Uterus (tissue), 4 donors: ENCODE data around the gene MALAT1. TPM values are rescaled to one million over a fixed set of nuclear protein-coding genes. Genes with fewer than 3 reads are reported as not detected.

Source experiments
- DNase-seq, 2 donors: peaks; one replicate each; pipeline ENCODE4 v3.0.0-alpha.2; 2019 to 2020
- H3K27ac ChIP-seq, 2 donors: fragments of 200-600 bp; sonication (generic); 1 replicate in 1 of 2; 2 replicates in 1 of 2; pipeline ENCODE4 v1.5.1; 2016 to 2018
- H3K27me3 ChIP-seq, 2 donors: fragments of 200-600 bp; sonication (generic); one replicate each; pipeline ENCODE4 v1.5.1; 2018 to 2019; ENCODE audit warnings: control low read depth in 1 of 2
- H3K36me3 ChIP-seq, 2 donors: fragments of 200-600 bp; sonication (generic); one replicate each; pipeline ENCODE4 v1.5.1; 2019; ENCODE audit warnings: control low read depth in 1 of 2
- H3K4me1 ChIP-seq, 2 donors: fragments of 200-600 bp; sonication (generic); one replicate each; pipeline ENCODE4 v1.5.1; 2018 to 2019; ENCODE audit warnings: control low read depth in 1 of 2
- H3K4me3 ChIP-seq, 2 donors: fragments of 200-600 bp; sonication (generic); 1 replicate in 1 of 2; 2 replicates in 1 of 2; pipeline ENCODE4 v1.5.1; 2018 to 2019; ENCODE audit warnings: mild to moderate bottlenecking in 1 of 2
- H3K9me3 ChIP-seq, 2 donors: fragments of 200-600 bp; sonication (generic); one replicate each; pipeline ENCODE4 v1.5.1; 2019; ENCODE audit warnings: control low read depth in 1 of 2
- CTCF ChIP-seq, 4 experiments: fragments of 200-600 bp in 2 of 4; fragments of 450-650 bp in 2 of 4; sonication (generic) in 2 of 4; IDR thresholded peaks; one replicate each; pipeline ENCODE4 v1.5.1; 2016 to 2019; ENCODE audit warnings: antibody characterized with exemption in 4 of 4, mild to moderate bottlenecking in 2 of 4, moderate library complexity in 1 of 4
- POLR2A ChIP-seq, 2 donors: fragments of 450-650 bp; IDR thresholded peaks; one replicate each; pipeline ENCODE4 v1.6.1; 2016; ENCODE audit warnings: antibody characterized with exemption in 2 of 2, mild to moderate bottlenecking in 1 of 2, moderate library complexity in 1 of 2
- intact Hi-C: fragments of 100-400 bp; cut with DNase I; formaldehyde crosslinking; loops from one replicate; pipeline ENCODE4 v1.15.1; 2023; ENCODE audit warnings: low total_unique reads
- total RNA-seq, 4 donors: library from RNA; depleted of rRNA in 3 of 4; stranded (reverse); fragments of >200 nt in 3 of 4; gene quantifications; one replicate each; pipeline versions ENCODE4 v1.1.0 to v1.2.4, GENCODE V29; 2014 to 2023
- donor health status: DM: yes; HTN: yes; CAD: no.

The MALAT1 gene
- total RNA-seq, 4 donors from 2014 or later = 6,732 to 19,335 (median 13,886) TPM

GRCh38 chr11:65529475-65530156 lies 30.8 kb downstream of the MALAT1 start:
- DNase-seq = no peak
- Histone ChIP-seq H3K9me3 (no peaks in the 10 kb centered on the region), H3K4me1 (peaks cover 0 to 10% of the 10 kb centered on the region in 2 donors), H3K36me3 (no peaks in the 10 kb centered on the region), H3K27ac (no peak overlapping the region), H3K4me3 (no peak overlapping the region), H3K27me3 (no peaks in the 10 kb centered on the region)
- TF ChIP-seq POLR2A (IDR thresholded peaks at IDR 0.05) (no peak), CTCF (IDR thresholded peaks at IDR 0.05) (no peak)
- intact Hi-C loops = loop anchor here (10.0 kb wide), 1 partner anchor 55 kb away; no protein-coding TSS in a partner anchor

GRCh38 chr11:65530157-65530496 lies 31.3 kb downstream of the MALAT1 start:
- Histone ChIP-seq H3K36me3 (no peaks in the 10 kb centered on the region), H3K27me3 (no peaks in the 10 kb centered on the region), H3K9me3 (no peaks in the 10 kb centered on the region), H3K4me1 (peaks cover 0 to 10% of the 10 kb centered on the region in 2 donors), H3K27ac (no peak overlapping the region), H3K4me3 (no peak overlapping the region)
- TF ChIP-seq CTCF (IDR thresholded peaks at IDR 0.05) (no peak), POLR2A (IDR thresholded peaks at IDR 0.05) (no peak)
- intact Hi-C loops = loop anchor here (10.0 kb wide), 1 partner anchor 55 kb away; no protein-coding TSS in a partner anchor
- DNase-seq = no peak

GRCh38 chr11:65532388-65533064 lies 33.7 kb downstream of the MALAT1 start:
- no peak overlapping the region for H3K4me3 ChIP-seq
- no peak for DNase-seq
- H3K4me1 ChIP-seq = no peaks in the 10 kb centered on the region
- H3K9me3 ChIP-seq = no peaks in the 10 kb centered on the region
- H3K27me3 ChIP-seq = no peaks in the 10 kb centered on the region
- H3K27ac ChIP-seq = no peak overlapping the region
- TF ChIP-seq POLR2A (IDR thresholded peaks at IDR 0.05) = no peak
- TF ChIP-seq CTCF (IDR thresholded peaks at IDR 0.05) = no peak
- H3K36me3 ChIP-seq = no peaks in the 10 kb centered on the region
- intact Hi-C loops = loop anchor here (10.0 kb wide), 1 partner anchor 52 kb away; no protein-coding TSS in a partner anchor

- Histone ChIP-seq H3K27me3 (no peaks in the 10 kb centered on the region), H3K9me3 (no peaks in the 10 kb centered on the region), H3K4me3 (no peak overlapping the region), H3K36me3 (no peaks in the 10 kb centered on the region), H3K4me1 (peaks cover 0 to 6% of the 10 kb centered on the region in 2 donors), H3K27ac (no peak overlapping the region)
- intact Hi-C loops = loop anchor here (10.0 kb wide), 1 partner anchor 50 kb away; no protein-coding TSS in a partner anchor
- TF ChIP-seq POLR2A (IDR thresholded peaks at IDR 0.05) (no peak), CTCF (IDR thresholded peaks at IDR 0.05) (no peak)
- DNase-seq = no peak
Observed at GRCh38 chr11:65535102-65535501, 36.3 kb downstream of the MALAT1 start.
